HCT116 (cell line): ENCODE results near the gene ATP11B.

ENCODE experiments used
- CEBPB ChIP-seq: IDR thresholded peaks from 2 replicates; pipeline ENCODE4 v1.6.1; 2012; ENCODE audit warnings: low read depth
- EZH2 ChIP-seq: fragments of 200-600 bp; sonication (generic); IDR thresholded peaks from 2 replicates; pipeline ENCODE4 v1.6.1; 2017; ENCODE audit warnings: antibody characterized with exemption, mixed run types
- EZH2phosphoT487 ChIP-seq: fragments of 200-600 bp; IDR thresholded peaks from 2 replicates; pipeline ENCODE4 v1.6.1; 2018; ENCODE audit warnings: antibody characterized with exemption, borderline replicate concordance
- POLR2A ChIP-seq: IDR thresholded peaks from 2 replicates; pipeline ENCODE4 v1.7.0; 2011; ENCODE audit warnings: borderline replicate concordance; ENCODE audit not compliant: insufficient read depth, insufficient read length; ENCODE audit errors: extremely low read depth
- POLR2AphosphoS5 ChIP-seq: IDR thresholded peaks from 2 replicates; pipeline ENCODE4 v1.6.1; 2011; ENCODE audit warnings: mild to moderate bottlenecking, low read depth, low read length, moderate library complexity
- RAD21 ChIP-seq: IDR thresholded peaks from 2 replicates; pipeline ENCODE4 v1.6.1; 2012; ENCODE audit warnings: low read depth, mild to moderate bottlenecking
- TF ChIP-seq, protein P1 (sequence below), 3 experiments: fragments of 200-600 bp in 1 of 3; sonication (generic) in 1 of 3; IDR thresholded peaks in 2 of 3; conservative IDR thresholded peaks in 1 of 3; 2 replicates each; pipeline ENCODE4 v1.5.1; 2012 to 2017; ENCODE audit warnings: low read depth in 2 of 3, low read length in 2 of 3, antibody characterized with exemption in 1 of 3, borderline replicate concordance in 1 of 3, control low read depth in 1 of 3, mild to moderate bottlenecking in 1 of 3, mixed read lengths in 1 of 3, mixed run types in 1 of 3, moderate library complexity in 1 of 3; ENCODE audit not compliant: insufficient read depth in 1 of 3
- TF ChIP-seq, protein P2 (sequence below): IDR thresholded peaks from 2 replicates; pipeline ENCODE4 v1.6.1; 2012; ENCODE audit warnings: low read depth

GRCh38 chr3:182902236-182902635 lies 108.9 kb downstream of the ATP11B start:
- TF ChIP-seq CEBPB (no peak), EZH2phosphoT487 (no peak), RAD21 (no peak), POLR2A (no peak), EZH2 (no peak), POLR2AphosphoS5 (no peak)
- TF ChIP-seq, protein P1, sequence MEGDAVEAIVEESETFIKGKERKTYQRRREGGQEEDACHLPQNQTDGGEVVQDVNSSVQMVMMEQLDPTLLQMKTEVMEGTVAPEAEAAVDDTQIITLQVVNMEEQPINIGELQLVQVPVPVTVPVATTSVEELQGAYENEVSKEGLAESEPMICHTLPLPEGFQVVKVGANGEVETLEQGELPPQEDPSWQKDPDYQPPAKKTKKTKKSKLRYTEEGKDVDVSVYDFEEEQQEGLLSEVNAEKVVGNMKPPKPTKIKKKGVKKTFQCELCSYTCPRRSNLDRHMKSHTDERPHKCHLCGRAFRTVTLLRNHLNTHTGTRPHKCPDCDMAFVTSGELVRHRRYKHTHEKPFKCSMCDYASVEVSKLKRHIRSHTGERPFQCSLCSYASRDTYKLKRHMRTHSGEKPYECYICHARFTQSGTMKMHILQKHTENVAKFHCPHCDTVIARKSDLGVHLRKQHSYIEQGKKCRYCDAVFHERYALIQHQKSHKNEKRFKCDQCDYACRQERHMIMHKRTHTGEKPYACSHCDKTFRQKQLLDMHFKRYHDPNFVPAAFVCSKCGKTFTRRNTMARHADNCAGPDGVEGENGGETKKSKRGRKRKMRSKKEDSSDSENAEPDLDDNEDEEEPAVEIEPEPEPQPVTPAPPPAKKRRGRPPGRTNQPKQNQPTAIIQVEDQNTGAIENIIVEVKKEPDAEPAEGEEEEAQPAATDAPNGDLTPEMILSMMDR (IDR thresholded peaks at IDR 0.05 in 2 of 3, conservative IDR thresholded peaks at IDR 0.05 in 1 of 3; ENCODE audit: borderline replicate concordance in 1 of 3, insufficient read depth in 1 of 3, low read depth in 2 of 3, low read length in 2 of 3), result no peak
- TF ChIP-seq, protein P2, sequence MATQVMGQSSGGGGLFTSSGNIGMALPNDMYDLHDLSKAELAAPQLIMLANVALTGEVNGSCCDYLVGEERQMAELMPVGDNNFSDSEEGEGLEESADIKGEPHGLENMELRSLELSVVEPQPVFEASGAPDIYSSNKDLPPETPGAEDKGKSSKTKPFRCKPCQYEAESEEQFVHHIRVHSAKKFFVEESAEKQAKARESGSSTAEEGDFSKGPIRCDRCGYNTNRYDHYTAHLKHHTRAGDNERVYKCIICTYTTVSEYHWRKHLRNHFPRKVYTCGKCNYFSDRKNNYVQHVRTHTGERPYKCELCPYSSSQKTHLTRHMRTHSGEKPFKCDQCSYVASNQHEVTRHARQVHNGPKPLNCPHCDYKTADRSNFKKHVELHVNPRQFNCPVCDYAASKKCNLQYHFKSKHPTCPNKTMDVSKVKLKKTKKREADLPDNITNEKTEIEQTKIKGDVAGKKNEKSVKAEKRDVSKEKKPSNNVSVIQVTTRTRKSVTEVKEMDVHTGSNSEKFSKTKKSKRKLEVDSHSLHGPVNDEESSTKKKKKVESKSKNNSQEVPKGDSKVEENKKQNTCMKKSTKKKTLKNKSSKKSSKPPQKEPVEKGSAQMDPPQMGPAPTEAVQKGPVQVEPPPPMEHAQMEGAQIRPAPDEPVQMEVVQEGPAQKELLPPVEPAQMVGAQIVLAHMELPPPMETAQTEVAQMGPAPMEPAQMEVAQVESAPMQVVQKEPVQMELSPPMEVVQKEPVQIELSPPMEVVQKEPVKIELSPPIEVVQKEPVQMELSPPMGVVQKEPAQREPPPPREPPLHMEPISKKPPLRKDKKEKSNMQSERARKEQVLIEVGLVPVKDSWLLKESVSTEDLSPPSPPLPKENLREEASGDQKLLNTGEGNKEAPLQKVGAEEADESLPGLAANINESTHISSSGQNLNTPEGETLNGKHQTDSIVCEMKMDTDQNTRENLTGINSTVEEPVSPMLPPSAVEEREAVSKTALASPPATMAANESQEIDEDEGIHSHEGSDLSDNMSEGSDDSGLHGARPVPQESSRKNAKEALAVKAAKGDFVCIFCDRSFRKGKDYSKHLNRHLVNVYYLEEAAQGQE, result no peak
